Stimulated activated CD4-positive, alpha-beta T cell treated with anti-CD3 and anti-CD28 coated beads, Interleukin-4, amount 100 ng/mL, for 4 hours (primary cell): ENCODE measurements around the gene STIP1.
"Not testable (repeated sequence)": the region's sequence is repeated elsewhere in the genome, so short reads cannot be mapped to it uniquely, and the experiment has no call there.

Source experiments
- DNase-seq, 2 experiments: peaks; one replicate each; pipeline ENCODE4 v3.0.0-alpha.2; 2020

STIP1 gene

DNA sequence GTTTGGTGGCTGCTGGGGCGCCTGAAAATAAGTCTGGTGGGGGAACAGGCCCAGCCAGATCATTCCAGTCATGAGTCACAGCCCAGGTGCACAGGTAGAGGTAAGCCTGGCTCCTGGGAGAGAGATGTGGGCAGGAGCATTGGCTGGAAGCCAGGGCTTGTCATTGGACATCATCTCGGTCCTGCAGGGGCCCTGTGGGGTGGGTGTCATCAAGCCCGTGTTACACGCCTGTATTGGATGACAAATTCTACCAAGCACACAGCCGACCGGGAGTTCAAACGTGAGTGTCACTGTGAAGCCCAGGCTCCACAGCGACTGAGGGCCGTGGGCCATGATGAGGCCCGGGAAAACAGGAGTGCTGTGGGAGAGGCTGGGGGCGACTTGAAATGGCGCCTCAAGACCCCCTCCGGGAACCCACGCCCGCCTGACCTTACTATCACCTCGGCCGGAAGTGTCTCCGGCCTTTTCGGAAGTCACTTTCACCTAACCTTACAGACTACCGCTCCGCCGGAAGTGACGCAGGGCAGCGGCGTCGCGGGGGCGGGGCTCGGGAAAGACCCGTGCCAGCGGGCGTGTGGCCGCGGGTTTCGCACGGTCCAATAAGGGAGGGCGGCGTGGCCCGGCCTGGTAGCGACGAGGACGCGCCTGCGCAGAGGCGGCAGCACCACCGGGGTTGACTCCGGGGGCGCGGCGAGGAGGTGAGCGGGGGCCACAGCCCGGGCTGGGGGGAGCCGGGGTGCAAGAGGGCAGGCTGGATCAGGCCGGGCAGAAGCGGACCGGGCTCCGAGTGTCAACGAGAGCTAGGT is 54.7 kb downstream of the STIP1 start, which contains the start of gene FKBP2:
Gene FKBP2, plus strand, starts transcription at position 661 of the 806 bp plus-strand sequence. CDS start 1,293 bp downstream, outside the sequence.
- DNase-seq = peak; percentile 98 to 99

DNA sequence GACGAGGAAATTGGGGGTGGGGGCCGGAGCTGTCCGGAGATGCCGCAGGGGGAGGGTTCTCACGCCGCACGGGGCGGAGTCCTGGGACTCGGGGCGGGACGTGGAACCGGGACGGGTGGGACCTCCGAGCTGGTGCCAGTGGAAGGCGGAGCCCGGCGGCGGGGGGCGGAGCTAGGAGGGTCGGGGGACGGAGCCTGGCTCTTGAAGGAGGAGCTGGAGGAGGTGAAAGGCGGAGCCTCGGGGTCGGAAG is 55.2 kb downstream of the STIP1 start:
- DNase-seq = no peak

DNA sequence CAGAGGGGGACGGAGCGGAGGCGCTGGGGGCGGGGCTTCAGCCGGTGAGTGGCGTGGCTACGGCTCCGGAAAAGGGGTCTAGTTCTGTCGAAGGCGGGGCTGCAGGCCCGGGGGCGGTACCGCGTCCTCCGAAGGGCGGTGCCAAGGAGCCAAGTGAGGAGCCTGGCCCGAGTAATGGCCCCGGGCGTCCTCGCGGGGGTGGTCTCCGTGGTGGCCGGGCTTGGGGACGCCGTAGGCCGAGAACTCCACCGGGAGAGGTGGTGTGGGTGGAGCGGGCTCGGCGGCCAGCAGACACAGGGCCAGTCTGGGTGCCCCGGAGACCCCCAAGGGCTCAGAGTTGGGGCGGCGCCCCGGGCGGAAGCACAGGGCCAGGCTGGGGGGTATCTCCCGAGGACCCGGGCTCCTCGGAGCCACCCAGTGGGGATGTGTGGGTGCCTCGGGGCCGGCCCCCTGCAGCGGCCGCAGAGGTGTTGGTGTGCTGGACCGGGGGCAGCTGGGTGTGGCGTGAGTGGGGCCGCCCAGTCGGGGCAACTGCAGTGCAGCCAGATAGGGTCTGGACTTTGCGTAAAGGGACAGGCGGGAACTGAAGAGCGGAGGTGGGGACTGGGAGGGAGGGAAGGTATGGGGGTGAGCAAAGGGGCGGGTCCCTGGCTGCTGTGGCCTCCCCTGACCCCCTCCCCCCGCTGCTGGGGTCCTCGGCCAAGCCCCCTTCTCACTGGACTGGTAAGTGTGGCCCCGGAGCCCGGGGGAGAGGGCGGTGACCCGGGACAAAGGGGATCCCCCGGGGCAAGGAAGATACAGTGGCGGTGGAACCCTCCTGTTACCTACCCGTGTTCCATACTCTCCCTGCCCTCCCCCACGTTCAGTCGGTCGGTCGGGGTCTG is 55.8 kb downstream of the STIP1 start:
- DNase-seq = peak; percentile 100

DNA sequence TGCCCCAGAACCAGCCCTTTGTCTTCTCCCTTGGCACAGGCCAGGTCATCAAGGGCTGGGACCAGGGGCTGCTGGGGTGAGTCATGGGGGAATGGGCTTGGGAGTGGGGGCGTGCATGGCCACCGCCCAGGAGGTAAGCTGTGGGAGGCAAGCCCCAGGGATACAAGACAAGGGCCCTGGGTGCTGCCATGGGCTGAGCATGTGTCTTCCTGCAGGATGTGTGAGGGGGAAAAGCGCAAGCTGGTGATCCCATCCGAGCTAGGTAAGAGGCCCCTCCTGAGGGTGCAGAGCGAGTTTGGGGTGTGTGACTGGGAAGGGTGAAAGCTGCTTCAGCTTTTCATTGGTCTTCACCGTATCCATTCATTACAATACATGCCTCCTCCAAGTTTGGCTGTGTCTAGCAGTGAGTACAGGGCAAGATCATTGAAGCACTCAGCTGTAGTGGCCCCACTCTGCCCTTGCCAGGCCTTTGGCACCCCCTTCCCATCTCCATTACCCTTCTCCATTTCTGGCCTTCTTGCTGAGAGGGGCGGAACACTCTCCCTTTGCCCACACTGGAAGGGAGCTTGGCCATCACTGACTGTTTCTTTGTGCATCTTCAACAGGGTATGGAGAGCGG is 57.4 kb downstream of the STIP1 start:
- DNase-seq = no peak

DNA sequence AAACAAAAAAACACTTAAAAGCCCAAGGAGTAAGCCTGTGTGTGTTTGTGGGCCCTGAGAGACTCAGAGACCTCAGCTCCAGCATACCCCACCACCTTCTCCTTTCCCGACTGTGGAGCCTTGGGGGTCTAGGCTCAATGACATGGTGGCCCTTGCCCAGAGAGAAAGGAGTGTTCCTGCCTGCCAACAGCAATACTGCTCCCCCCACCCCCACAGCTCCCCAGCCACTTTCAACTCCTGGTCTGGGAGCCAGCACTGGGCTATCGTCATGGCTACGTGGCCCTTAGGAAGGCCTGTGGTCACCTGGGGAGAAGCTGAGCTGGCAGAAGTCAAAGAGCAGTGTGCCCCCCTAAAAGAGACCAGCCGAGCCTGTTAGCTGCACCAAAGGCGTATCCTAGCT is 58.1 kb downstream of the STIP1 start:
- no peak for DNase-seq

DNA sequence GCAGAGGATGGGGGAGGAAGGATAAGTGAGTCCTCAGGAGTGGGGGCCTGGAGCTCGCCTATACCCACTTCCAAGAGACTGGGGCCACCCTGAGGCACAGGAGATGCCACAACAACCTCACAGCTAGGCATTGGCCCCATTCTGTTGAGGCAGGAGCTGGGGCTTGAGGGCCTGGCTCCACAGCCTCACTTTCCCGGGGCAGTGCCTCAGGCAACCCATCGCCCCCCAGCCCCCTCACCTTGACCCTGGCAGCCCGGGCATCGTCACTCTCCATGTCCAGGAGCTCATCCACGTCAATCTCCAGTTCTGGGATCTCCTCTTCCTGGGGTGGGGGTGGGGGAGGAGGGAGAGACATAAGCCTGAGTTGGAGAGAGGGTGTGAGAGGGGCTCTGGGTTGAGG is 59.0 kb downstream of the STIP1 start:
- DNase-seq = no peak

DNA sequence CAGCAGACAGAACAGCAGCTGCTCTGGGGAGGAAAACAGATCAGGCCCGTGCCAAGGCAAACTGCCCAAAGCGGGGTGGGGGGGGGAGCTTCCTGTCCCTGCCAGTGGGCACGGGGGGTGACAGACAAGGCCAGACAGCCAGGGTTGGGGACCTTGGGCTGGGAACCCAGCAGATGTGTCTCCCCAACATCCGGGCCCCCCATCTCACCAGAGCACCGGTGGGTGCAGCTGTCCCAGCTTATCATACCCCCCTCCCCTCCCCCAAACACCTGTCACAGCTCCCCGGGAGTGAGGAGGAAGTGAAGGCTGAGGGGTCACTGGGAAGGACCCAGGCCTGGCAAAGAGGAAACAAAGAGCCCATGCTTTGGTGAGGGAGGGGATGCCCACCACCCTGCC is 59.4 kb downstream of the STIP1 start:
- peak in 1 of 2 experiments; percentile 17 for DNase-seq

DNA sequence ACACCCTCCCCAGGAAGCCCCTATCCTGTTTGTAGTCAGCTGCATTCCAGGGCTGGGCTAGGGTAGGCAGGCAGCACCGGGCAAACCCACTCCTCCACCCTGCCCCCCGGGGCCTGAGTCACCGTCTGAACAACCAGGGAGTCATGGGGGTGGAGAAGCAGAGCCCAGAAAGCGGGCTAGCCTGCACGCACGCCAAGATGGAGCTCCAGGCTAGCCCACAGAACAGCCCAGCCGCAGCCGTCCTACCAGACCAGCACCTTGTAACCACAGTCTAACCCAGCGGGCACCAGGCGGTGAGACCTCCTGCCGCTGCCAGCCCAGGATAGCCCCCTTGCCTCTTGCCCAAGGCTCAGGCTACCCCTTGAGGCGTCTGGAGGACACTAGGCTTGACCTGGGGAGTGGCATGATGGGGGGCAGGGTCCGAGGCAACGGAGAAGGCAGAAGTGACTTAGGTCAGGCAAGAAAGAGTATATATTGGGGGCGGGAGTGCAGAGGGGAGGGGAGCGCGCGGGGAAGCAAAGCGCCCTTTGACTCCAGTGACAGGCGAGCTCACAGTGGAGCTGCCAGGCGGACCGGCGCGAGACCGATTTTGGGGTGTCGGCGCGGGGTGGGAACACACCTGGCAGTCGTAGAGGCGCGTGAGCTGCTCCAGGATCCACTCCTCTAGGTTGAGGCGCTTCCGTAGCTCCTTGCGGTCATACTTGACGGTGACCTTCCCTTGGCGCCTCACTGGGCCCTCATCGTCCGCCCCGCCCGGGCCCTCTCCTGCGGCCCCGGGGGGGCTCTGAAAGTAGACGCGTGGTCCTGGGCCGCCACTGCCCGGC is 60.0 kb downstream of the STIP1 start:
- peak; percentile 80 to 92 for DNase-seq

DNA sequence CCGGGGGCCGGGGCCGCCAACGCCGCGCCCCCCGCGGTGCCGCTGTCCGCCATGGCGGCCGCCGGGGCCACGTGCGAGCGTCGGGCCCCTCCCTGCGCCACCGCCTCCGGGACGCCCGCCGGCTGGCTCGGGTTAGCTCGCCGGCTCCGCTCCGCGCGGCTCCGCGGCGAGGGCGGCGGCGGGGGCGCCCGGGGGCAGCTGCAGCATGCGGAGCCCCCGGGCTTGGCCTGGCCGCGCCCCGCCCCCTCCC is 60.6 kb downstream of the STIP1 start:
- not testable (repeated sequence) for DNase-seq

DNA sequence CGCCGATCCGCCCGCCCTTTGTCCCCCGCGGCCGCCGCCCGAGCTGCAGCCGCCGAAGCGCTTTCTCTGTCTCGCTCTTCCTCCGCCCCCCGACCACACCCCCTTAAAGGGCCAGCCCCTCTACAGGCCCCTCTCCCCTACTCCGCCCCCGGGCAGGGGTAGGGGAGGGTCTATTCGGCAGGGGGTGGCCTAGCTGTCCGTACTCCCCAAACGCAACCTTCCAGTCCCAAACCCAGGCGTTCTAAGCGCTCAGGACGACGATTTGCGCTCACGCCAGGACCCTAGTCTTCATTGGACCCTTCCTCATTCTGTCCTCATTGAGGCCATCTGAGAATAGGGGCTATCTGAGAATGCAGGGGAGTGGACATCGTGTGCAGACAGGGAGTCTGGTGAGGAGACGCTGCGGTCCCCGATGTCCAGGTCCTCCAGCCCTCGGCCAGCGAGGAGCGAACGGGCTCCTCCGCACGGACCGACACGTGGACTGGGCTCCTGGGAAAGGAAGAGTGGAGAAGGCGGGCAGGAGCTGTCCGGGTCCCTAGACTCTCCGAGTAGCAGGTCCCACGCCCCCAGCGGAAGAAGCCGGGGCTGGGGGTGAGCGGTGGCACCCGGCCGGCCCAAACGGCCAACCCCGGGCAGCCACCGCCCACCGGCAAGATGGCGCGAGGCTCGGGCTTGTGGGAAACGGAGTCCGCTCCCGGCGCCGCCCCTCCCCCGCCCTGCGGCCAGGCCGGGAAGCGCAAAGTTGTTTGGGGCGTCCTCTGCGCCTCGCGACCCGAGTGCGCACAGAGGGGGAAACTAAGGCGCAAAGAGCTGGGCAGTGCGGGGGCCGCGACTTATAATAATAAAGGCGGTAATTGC is 61.1 kb downstream of the STIP1 start, which contains the start of gene PPP1R14B:
Gene PPP1R14B, minus strand, starts transcription at position 73 of the 858 bp plus-strand sequence. CDS start 270 bp downstream, outside the sequence.
- peak; percentile 81 to 84 for DNase-seq

DNA sequence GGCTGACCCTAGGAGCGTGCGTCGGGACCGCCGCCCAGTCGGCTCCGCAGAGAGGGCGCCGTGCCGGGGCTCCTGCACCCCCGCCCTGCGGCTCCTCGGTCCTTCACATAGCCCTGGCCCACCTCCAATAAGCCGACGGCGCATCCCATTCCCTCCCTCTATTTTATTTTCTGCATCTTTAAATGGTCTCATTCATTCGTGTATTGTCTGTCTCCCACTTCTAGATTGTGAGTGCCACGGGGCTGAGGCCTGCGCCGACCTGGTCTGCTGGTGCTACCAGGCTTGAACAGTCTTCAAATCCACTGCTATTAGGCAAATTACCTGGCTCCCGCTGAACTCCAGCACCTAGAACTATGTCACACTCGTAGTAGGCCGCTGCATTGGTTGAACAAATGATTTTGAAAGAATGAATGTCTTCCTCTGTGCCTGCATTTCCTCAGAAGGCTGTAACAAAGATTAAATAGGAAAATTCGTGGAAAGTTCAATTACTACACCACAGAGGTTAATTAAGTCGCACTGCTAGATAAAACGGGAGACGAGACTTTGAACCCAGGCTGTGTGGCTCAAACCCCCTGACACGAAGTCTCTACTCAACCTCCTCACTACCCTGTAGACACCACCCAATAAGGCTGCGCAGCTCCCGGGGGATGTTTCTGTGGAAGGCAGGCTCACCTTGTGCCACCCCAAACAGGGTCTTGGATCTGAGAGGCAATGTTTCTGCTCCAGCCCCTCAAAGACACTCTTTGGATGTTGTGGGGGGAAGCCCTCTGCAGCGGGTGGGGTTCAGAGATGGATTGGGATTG is 62.0 kb downstream of the STIP1 start:
- DNase-seq = no peak

DNA sequence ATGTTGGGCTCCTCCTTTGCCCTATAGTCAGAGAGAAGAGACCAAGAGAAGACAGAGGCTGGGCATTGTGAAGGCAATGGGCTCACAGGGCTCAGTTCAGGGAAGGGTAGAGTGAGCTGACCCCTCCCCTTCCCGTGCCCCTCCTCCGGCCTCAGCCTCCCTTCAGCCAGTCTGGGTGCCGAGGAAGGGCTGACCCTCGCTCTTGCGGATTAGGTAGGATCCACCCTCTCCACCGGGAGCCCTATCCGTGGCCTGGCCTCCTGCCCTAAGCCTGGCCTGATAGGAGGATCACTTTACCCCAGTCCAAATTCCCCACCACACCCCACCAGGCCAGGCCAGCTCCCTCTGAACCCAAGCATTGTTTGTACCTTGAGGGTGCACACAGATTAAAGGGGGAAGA is 62.6 kb downstream of the STIP1 start:
- no peak for DNase-seq

DNA sequence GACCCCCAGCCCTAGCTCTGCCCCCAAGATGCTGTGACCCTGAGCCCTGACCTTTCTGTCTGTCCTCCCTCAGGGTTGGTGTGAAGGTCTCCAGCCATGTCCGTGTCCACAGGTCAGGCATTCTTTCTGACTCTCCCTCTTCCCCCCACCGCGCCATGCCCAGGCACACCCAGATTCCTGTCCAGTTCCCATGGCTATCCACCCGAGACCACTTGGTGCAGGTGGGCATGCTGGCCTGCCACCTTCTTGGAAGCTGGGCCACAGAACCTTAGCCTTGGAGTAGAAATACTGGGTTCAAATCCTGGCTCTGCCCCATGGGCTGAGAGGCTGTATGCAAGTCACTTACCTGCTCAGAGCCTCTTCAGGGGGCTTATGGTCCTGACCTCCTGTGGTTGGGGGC is 63.1 kb downstream of the STIP1 start:
- no peak for DNase-seq

DNA sequence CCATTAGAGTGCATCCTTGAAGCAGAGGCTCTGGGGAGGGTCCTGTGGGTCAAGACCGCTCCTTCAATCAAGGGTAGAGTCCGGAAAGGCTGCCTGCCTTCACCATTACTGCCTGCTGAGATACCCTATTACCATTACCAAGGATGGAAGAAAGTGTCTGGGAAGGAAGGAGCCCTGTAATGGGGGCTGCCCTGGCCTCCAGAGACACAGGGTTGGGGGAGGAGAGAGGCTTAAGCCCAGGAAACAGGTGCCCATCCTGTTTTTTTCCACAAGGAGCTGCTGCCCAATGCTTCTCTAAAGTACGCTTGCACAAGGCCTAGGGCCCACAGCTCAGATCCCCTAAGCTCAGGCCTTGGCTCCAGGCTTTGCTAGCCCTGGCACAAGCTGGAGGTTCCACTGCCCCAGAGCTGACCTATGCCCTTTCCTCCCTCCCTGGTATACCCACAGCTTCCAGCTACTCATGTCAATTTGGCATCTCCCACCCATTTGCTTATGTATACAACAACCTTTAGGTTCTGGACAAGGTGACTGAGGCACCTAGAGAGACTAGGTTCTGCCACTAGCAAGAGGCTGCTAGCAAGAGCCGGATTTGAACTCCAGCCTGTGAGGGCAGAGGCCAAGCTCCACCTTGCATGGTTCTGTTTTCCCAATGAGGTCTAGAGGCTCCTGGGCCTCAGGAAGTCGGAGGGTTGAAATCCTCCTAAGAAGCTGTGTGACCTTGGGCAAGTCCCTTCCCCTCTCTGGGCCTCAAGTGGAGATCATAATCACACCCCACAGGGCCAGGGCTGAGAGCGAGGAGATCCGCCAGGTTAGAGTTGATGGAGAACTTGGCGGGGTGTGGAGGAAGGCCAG is 63.8 kb downstream of the STIP1 start:
- no peak for DNase-seq

DNA sequence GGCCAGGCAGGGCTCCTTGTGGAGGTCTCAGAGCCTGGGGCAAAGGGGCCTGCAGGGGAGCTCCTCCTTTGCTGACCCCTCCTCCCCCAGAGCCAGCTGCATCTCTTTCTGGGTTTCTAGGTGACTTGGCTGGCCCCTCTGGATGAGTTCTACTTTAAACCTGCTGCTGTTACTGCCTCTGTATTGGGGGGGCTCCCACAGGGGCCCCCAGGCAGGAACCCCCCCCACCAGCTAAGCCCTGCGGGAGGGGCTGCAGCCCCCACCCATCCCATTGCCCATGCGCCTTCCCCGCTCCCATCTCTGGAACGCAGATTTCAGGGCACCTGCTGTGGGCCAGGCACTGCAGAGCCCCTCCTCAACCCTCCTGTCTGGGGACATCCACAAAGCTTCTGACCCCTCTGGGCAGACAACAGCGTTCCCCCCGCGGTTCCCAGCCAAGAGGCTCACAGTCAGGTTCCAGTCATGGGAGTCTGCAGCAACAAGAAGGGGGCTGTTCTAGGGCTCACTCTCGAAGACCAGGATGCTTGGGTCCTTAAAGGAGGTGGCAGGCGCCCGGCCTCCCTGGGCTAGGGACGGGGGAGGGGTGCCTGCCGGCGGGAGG is 64.5 kb downstream of the STIP1 start:
- no peak for DNase-seq

DNA sequence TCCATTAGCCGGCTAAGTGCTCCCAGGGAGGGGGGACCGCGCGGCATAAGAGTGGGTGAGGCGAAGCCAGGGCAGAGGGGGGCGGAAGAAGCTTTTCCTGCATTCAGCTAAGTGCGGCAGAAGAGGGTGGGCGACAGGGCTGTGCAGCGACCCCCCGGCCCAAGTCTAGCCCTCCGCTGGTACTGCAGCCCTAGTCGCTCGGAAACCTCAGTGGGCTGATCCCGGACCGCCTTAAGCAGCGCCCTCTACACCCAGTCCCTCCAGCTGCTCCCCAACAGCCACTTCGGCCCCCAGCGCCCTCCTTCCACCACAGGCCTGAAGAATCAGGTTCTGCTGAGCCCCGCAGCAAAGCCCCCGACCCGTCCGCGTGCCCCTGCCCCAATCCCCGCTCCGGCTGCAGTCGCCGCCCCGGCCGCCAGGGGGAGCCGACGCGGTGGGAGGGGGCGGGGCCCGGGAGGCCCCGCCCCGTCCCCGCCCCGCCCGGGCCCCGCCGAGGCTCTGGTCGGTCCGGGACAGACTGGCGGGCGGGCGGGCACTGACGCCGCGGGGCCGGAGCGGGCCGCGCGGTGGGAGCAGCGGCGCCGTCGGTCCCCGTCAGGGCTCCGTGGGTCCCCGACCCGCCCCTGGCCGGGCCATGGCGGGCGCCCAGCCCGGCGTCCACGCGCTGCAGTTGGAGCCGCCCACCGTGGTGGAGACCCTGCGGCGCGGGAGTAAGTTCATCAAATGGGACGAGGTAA is 65.2 kb downstream of the STIP1 start, which contains the start of gene PLCB3:
Gene PLCB3, plus strand, starts transcription at position 515 of the 737 bp plus-strand sequence. Its CDS starts 120 bp downstream, at position 635.
- DNase-seq = peak; percentile 54 to 71

DNA sequence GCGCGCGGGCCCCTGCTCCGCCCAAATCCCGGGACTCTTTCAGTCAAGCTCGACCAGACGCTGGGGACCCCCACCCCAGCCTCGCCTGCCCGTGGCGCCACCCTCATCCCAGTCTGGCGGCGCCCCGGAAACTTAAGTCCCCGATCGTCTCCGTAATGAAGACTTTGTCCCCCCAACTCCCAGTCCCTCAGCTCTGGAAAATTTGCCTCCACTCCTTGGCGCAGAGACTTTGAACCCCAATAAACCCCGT is 65.7 kb downstream of the STIP1 start:
- DNase-seq = no peak

DNA sequence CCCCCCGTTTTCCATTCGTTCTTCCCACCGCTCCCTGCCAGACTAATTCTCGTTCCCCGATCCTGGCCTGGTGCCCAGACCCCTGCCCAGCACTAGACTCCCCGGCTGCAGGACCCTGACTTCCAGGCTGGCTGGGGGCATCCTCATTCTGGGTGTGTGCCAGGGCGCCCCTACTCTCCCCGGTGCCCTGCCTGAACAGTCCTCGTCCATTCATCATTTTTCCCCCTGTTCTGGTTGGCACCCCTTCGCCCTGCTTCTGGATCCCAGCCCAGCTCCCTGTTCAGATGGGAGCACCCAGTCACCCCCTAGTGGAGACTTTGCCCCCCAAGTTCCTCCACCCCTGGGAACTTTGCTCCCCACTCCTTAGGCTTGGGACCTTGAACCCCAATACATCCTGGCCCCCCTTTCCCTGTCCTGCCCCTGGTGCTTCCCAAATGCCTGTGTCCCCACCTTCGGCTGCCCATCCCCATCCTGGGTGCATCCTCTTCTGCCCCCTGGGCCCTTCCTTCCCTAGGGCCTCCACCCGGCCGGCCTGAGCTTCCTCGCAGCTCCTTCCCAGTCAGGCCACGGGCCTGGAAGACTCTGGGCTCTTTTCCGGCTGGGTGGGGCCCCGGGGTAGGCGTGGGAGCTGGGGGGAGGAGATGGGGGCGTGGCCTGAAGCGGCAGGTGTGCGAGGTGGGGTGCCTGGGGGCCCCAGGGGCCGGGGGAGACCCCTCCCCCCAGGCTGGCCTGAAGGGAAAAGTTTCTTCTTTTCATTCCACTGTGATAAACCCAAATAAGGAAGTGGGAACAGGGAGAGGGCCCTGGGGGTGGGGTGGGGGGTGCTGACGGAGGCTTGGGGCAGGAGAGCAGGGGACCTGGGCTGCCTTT is 66.3 kb downstream of the STIP1 start:
- DNase-seq = no peak
